HepG2 (cell line): ENCODE results near the gene MRLN. TPM values are rescaled to one million over a fixed set of nuclear protein-coding genes. Genes with fewer than 3 reads are reported as not detected.

Source experiments
- AFF4 ChIP-seq: sonication (generic); formaldehyde crosslinking; IDR thresholded peaks from 2 replicates; pipeline ENCODE4 v1.4.0; 2020; ENCODE audit warnings: missing genetic modification reagents
- AHR ChIP-seq: IDR thresholded peaks from 2 replicates; pipeline ENCODE4 v1.6.1; 2018; ENCODE audit warnings: missing genetic modification reagents, missing compliant biosample characterization
- AKAP8 ChIP-seq: sonication (generic); formaldehyde crosslinking; IDR thresholded peaks from 2 replicates; pipeline ENCODE4 v1.5.1; 2020; ENCODE audit warnings: mild to moderate bottlenecking, missing genetic modification reagents
- ARNT2 ChIP-seq: sonication (generic); formaldehyde crosslinking; IDR thresholded peaks from 2 replicates; pipeline ENCODE4 v1.8.0; 2022; ENCODE audit warnings: mild to moderate bottlenecking, low read depth, missing genetic modification reagents, moderate library complexity
- BHLHE40 ChIP-seq: IDR thresholded peaks from 2 replicates; pipeline ENCODE4 v1.6.1; 2011; ENCODE audit warnings: low read length, improper control_type of control experiment
- CHD4 ChIP-seq: fragments of 200-600 bp; sonication (generic); IDR thresholded peaks from 2 replicates; pipeline ENCODE4 v1.7.0; 2017; ENCODE audit warnings: mild to moderate bottlenecking, low read length, borderline replicate concordance
- ESRRA ChIP-seq: sonication (generic); formaldehyde crosslinking; IDR thresholded peaks from 2 replicates; pipeline ENCODE4 v1.5.1; 2020; ENCODE audit warnings: mild to moderate bottlenecking, low read depth, missing genetic modification reagents
- FOXP4 ChIP-seq: sonication (generic); formaldehyde crosslinking; IDR thresholded peaks from 2 replicates; pipeline ENCODE4 v1.4.0; 2020; ENCODE audit warnings: missing genetic modification reagents
- HMG20A ChIP-seq: IDR thresholded peaks from 2 replicates; pipeline ENCODE4 v1.6.1; 2016; ENCODE audit warnings: borderline replicate concordance
- HMG20B ChIP-seq: conservative IDR thresholded peaks from 2 replicates; pipeline ENCODE4 v1.6.1; 2016; ENCODE audit warnings: missing genetic modification reagents, missing compliant biosample characterization
- IRF1 ChIP-seq: sonication (generic); formaldehyde crosslinking; IDR thresholded peaks from 2 replicates; pipeline ENCODE4 v1.4.0; 2020; ENCODE audit warnings: low read depth, mild to moderate bottlenecking, missing genetic modification reagents
- RNF219 ChIP-seq: sonication (generic); formaldehyde crosslinking; IDR thresholded peaks from 2 replicates; pipeline ENCODE4 v1.5.0; 2020; ENCODE audit warnings: mild to moderate bottlenecking, missing genetic modification reagents
- SRSF9 ChIP-seq: fragments of 200-400 bp; formaldehyde crosslinking; IDR thresholded peaks from 2 replicates; pipeline ENCODE4 v1.6.1; 2018; ENCODE audit warnings: borderline replicate concordance, mild to moderate bottlenecking, low read depth, low read length; ENCODE audit not compliant: insufficient read depth, poor library complexity, severe bottlenecking
- TBL1XR1 ChIP-seq: fragments of 150-350 bp; IDR thresholded peaks from 2 replicates; pipeline ENCODE4 v1.6.1; 2014; ENCODE audit warnings: borderline replicate concordance, low read length; ENCODE audit not compliant: partially characterized antibody
- ZBTB46 ChIP-seq: sonication (generic); formaldehyde crosslinking; IDR thresholded peaks from 2 replicates; pipeline ENCODE4 v1.4.0; 2020; ENCODE audit warnings: mild to moderate bottlenecking, missing genetic modification reagents, borderline replicate concordance
- ZFP82 ChIP-seq: sonication (generic); formaldehyde crosslinking; IDR thresholded peaks from 2 replicates; pipeline ENCODE4 v1.5.1; 2020; ENCODE audit warnings: mild to moderate bottlenecking, missing genetic modification reagents, borderline replicate concordance
- ZNF33A ChIP-seq: sonication (generic); formaldehyde crosslinking; IDR thresholded peaks from 2 replicates; pipeline ENCODE4 v1.5.1; 2020; ENCODE audit warnings: missing genetic modification reagents, mild to moderate bottlenecking, moderate library complexity, borderline replicate concordance
- ZNF484 ChIP-seq: sonication (generic); formaldehyde crosslinking; IDR thresholded peaks from 2 replicates; pipeline ENCODE4 v1.5.1; 2020; ENCODE audit warnings: mild to moderate bottlenecking, low read depth, missing genetic modification reagents, borderline replicate concordance
- ZNF569 ChIP-seq: sonication (generic); formaldehyde crosslinking; IDR thresholded peaks from 2 replicates; pipeline ENCODE4 v1.5.0; 2020; ENCODE audit warnings: mild to moderate bottlenecking, missing genetic modification reagents, moderate library complexity, borderline replicate concordance
- polyA plus RNA-seq, 8 experiments: library from polyadenylated mRNA; depleted of rRNA in 3 of 8; stranded (reverse) in 7 of 8; unstranded in 1 of 8; fragments of >200 nt; fragmentation: Illumina TruSeq in 4 of 8; extraction: Trizol in 4 of 8; gene quantifications; 2 replicates each; pipeline versions ENCODE4 v1.2.1 to v1.2.3, GENCODE V29; 2011 to 2016; ENCODE audit warnings: low read depth in 4 of 8, missing spikeins in 1 of 8, mixed read lengths in 1 of 8; ENCODE audit not compliant: insufficient read depth in 1 of 8
- total RNA-seq, 5 experiments: library from RNA; depleted of rRNA; stranded (reverse); fragments of >200 nt; fragmentation: Illumina TruSeq; extraction: Trizol; gene quantifications; 2 replicates each; pipeline ENCODE4 v1.2.3, GENCODE V29; 2016; ENCODE audit warnings: low read depth in 1 of 5

Gene MRLN
- total and polyA plus RNA-seq, 2 of the 13 experiments (the other 11 are each of a cell fraction or from before 2014, with no cell fraction given), result not detected

- TF ChIP-seq RNF219 (CRISPR knock-in tag), result no peak
- no peak for TF ChIP-seq ESRRA (CRISPR knock-in tag)
- no peak for TF ChIP-seq HMG20B (CRISPR knock-in tag)
- TF ChIP-seq ARNT2, result no peak
- TF ChIP-seq TBL1XR1, result no peak
- TF ChIP-seq SRSF9, result no peak
- TF ChIP-seq HMG20A (CRISPR knock-in tag), result peak; percentile 54; the same call in 1 of the 2 replicates
- TF ChIP-seq ZNF484, result no peak
- TF ChIP-seq AKAP8 (CRISPR knock-in tag), result no peak
- peak; percentile 76 for TF ChIP-seq FOXP4 (CRISPR knock-in tag)
- TF ChIP-seq ZNF33A (CRISPR knock-in tag), result no peak
- TF ChIP-seq AHR (CRISPR knock-in tag), result no peak
- no peak for TF ChIP-seq ZFP82 (CRISPR knock-in tag)
- no peak for TF ChIP-seq ZBTB46 (CRISPR knock-in tag)
- TF ChIP-seq IRF1, result no peak
- TF ChIP-seq AFF4, result no peak
- TF ChIP-seq CHD4, result no peak
- no peak for TF ChIP-seq BHLHE40
- no peak for TF ChIP-seq ZNF569 (CRISPR knock-in tag)
These were observed 50.9 kb downstream of the MRLN start (continued) for GRCh38 chr10:59702347-59702746.
